Stimulated activated naive CD8-positive, alpha-beta T cell treated with anti-CD3 and anti-CD28 coated beads, Interleukin-15, Interleukin-2, amounts not matched to agents 100 U/mL and 50 U/mL, for 24 hours (primary cell): ENCODE measurements around the gene TRAPPC5.

ENCODE experiments used
- ATAC-seq: fragments of 150-1000 bp; cut with Tn5 transposase; one replicate; pipeline ENCODE4 v1.10.0; 2021
- DNase-seq: peaks from one replicate; pipeline ENCODE4 v3.0.0; 2021

Gene TRAPPC5

GRCh38 chr19:7732045-7732444 lies 51.4 kb downstream of the TRAPPC5 start, which contains the start of gene CLEC4G:
Gene CLEC4G (minus strand): TSS chr19:7732110. CDS start chr19:7732102, 8 bp downstream.
- no peak for ATAC-seq
- no peak for DNase-seq

GRCh38 chr19:7733376-7733775 lies 52.7 kb downstream of the TRAPPC5 start:
- no peak for DNase-seq
- no peak for ATAC-seq

- ATAC-seq, result no peak
- DNase-seq, result no peak
Measured at GRCh38 chr19:7734220-7735203, 53.9 kb downstream of the TRAPPC5 start.

- no peak for DNase-seq
- no peak for ATAC-seq
Measured at GRCh38 chr19:7736148-7736547, 55.5 kb downstream of the TRAPPC5 start.

- no peak for ATAC-seq
- no peak for DNase-seq
Measured at GRCh38 chr19:7737215-7737614, 56.6 kb downstream of the TRAPPC5 start.
